Frontal cortex (tissue), 4 donors: Measurements from ENCODE around the gene PARD3. TPM values are rescaled to one million over a fixed set of nuclear protein-coding genes. Genes with fewer than 3 reads are reported as not detected.

Experiments used
- DNase-seq, 2 donors: peaks; one replicate each; pipeline ENCODE4 v3.0.0; 2012; ENCODE audit warnings: low spot score in 2 of 2
- FAIRE-seq: peaks from 2 replicates; lab custom pipeline; 2012; peaks lifted over from hg19 to GRCh38; lab: Jason Lieb, UNC
- total RNA-seq: library from RNA; depleted of rRNA; stranded (reverse); fragments of >200 nt; gene quantifications from one replicate; pipeline ENCODE4 v1.2.3, GENCODE V29; 2014
- donor health status: control.
- donor health status: control.
- donor health status: control.

Gene PARD3
- total RNA-seq, 1 donor from 2014 or later: 27.7 TPM

DNA sequence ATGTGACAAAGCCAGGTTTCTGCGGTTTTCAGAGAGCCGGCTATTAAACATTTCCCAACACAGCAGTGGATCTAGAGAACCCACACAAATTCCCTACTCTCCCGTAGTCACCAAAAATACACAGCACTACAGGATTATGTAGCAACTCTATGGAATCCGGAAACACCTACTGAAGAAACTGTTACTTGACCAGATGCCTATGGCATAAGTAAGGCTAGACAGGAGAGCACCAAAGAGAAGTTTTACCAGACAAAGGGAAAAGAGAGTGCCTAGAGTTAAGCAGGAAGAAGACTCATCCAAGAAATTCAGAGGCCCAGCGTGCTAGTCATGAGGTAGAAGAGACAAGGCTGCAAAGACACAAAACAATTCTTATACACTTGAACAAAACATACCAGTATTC lies 321.1 kb downstream of the PARD3 start:
- FAIRE-seq: no peak

DNA sequence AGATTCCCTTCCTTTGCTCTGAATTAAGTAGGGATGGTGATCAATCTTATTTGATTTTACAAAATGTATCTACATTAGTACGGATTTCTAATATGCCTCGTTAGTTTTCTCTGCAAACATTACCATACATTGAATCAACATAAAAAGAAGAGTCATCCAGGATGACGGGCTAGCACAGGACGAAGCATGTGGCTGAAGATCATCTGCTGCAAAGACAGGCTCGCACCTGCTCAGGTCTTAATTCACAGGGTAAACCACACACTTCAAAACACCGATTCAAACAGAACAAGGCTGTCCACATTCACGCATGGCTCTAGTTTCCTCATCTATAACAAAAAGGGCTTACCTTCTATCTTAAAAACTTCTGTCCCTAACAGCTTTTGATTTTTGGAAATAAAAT lies 323.0 kb downstream of the PARD3 start:
- DNase-seq: no peak
- FAIRE-seq: no peak

More for the DNA sequence above, 321.1 kb downstream of the PARD3 start:
- DNase-seq: no peak

DNA sequence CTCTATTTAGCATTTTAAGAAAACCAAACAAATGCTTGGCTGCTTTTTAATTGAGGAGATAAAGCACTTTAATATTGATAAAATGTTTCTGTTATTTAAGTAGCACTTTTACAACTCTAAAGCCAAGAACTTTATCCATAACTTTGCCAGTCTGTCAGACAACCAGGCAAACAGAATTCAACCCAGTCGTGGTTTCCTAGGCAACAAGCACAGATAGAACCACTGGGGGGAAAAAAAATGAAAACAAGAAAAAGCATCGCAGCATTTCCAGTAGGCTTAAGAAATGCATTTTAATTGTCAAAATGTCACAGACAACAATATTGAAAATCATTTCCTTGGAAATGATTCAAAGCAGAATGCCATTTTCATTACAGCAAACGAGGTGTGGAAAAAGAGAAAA lies 323.4 kb downstream of the PARD3 start:
- DNase-seq: peak in 1 of 2 donors; percentile 13

DNA sequence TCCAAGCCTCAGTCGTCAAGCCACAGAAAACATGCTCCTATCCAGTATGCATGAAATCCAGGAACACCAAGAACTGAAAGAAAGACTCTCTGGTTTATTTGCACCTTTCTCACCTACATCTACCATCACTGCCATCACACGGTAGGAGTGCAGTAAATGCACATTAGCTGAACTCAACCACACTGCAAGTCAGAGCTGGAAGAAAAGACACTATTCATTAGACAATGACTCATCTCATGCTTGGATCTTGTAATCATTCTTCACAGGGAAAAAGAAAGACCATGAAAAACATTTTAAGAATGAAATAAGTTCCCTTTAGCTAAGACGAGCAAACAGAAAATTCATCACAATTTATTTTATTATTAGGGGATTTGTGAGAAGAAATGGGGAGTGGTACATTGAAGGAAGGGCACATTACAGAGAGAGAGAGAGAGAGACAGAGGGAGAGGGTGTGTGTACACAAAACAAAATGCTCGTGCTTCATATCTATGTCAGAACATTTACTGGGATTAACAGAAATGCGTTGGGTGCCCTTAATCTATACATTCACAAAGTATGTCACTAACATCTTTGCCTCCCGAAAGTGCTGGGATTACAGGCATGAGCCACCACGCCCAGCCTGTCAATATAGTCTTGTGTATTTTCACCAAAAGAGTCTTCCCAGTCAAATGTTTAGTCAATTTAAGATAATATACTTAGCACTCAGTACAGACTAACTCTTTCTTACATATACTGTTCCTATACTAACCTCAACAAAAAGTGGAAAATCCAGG lies 324.9 kb downstream of the PARD3 start:
- DNase-seq (no peak), FAIRE-seq (no peak)

More for the DNA sequence above, 323.4 kb downstream of the PARD3 start:
- no peak for FAIRE-seq

DNA sequence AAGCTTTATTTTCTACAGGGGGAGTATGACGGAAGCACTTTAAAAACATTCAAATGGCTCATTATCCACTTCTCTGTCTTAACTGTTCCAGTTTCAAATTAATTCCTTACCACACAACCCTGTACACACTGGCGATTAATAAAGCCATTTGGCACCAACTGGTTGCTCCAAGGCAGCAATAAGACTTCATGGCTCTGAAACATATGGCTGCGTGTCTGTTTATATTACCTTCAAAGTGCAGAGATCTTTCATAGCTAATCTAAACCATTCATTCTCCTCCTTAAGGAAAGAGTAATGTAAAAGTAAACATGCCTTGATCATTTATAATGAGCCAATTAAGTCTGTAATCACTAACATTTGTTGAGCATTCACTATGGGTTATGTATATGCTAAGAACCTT lies 325.7 kb downstream of the PARD3 start:
- no peak for DNase-seq
- no peak for FAIRE-seq

DNA sequence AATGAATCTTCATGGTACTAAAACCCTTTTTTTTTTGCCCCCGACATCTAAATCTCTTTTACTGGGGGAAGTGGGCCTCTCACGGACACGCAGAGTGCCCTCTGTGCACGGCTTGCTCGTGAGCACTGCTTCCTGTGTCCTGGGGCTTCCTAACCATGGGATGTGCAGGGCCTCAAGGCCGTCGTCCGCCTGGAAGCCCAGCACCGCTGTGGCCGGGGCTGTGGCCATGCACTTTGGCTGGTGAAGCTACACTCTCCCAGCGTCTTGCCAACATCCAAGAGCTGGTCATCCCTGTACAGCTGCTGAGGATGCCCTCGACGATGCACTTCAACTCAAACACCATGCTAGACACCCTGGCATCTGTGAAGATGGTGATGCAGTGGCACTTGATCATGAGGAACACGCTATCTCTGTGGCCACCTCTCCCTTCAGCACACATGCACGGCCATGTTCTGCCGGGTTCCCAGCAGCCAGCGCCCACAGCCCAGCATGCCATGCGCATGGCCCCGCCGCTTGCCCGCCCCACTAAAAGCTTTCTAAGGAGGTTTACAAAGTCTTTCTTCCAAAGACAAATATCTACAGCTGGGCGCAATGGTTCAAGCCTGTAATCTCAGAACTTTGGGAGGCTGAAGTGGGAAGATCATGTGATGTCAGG lies 326.5 kb downstream of the PARD3 start:
- no peak for DNase-seq
- no peak for FAIRE-seq

DNA sequence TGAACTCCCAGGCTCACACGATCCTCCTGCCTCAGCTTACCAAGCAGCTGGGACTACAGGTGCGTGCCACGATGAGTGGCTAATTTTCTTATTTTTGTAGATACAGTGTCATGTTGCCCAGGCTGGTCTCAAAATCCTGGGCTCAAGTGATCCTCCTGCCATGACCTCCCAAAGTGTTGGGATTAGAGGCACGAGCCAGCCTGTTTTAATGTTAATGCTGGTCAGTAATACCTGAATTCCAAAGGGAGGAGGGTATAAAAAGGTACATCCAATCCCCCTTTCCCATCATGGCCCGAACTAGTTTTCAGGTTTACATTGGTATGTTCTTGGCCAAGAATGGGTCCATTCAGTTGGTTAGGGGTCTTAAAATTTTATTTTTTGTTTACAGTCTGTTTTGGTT lies 329.1 kb downstream of the PARD3 start:
- DNase-seq (no peak), FAIRE-seq (no peak)

DNA sequence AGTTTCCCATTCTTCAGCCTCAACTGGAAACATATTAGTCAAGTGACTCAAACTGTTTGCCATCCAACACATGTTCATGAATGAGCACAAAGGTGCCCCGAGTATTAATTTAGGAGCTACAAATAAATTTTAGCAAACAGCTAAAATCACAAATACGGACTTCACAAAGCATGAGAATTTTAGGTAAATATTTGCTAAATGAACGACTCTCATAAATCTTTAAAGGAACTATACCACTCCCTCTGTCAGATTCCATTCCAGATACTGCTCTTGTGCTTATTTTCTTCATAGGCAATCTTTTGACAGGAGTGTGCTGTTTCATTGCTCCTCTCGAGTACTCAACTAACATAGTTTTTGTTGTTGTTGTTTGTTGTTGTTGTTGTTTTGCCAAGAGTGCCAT lies 330.9 kb downstream of the PARD3 start:
- no peak for DNase-seq
- FAIRE-seq: no peak

DNA sequence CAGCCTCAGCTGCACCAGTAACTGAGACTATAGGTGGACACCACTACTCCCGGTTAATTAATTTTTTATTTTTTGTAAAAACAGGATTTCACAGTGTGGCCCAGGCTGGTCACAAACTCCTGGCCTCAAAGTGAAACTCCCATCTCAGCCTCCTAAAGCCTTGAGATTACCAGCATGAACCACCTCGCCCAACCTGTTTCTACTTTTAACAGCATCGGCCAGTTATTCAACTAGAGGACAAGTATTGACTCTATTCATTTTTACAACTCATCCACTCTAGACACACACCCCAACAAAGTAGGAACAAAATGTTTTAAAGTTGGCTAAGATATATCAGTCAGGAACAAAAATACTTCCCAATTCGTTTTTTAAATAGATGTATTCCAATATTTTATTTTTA lies 334.8 kb downstream of the PARD3 start:
- FAIRE-seq (no peak), DNase-seq (no peak)

DNA sequence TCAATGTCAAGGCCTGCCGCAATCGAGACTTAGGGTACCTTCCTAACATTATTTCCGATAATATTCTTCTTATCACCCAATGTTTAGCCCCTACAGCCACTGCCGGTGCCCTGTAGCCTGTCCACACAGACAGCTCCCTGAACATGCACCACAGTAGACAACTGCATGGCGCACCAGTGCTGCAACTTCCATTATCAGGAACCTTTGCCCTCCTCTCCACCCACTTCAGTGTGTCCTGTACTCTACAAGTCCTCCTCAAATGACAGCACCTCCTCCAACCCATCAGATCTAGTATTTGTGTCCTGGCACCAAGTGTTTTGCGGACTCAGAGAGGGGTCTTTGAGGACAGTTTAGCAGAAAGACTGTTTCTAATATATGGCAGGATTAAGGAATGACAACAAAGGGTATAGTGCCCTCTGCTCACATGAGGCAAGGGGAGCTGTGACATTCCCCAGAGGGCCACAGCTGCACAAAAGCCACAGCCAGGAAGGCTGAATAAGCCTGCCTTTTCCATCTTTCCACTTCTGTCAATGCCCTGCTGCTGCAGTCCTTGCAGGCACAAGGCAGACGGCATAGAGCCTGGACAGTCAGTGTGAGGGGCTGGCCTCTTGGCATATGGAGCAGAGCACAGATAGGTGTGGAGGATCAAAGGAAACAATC lies 335.4 kb downstream of the PARD3 start:
- DNase-seq: no peak

DNA sequence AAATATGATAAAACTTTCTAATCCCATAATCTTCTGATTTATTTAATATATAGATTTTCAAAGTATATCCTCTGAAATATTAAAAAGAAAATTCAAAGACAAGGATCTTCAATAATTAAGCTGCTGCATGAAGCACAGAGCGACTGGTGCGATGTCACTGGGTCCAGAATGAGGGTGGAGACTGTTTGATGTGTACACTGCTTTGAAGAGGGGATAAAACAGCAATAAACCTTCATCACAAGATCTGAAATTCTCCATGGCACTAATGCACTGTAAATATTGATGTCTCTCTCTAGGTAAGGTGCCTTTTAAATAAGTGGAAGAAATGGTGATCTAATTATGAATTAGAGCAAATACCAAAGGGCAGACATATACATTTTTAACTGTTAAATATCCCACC lies 337.8 kb downstream of the PARD3 start:
- DNase-seq: no peak
- no peak for FAIRE-seq

More for the DNA sequence above, 335.4 kb downstream of the PARD3 start:
- no peak for FAIRE-seq

DNA sequence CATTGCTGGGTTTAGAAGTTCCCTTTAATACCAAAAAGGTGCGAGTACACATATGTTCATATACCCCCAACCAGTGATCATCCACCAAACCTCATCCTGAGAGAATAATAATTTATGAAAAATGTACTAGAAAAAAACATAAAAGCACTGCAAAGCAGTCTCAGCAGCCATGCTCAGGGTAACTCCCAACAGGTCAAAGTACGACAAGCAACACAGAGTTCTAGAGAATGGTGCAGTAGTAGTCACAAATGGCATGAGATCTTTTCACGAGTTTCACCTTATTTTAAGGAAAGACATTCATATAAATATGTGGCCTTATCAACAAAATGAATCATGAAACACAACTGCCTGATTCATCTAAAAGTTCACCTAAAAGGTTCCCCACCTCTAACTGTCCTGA lies 338.5 kb downstream of the PARD3 start:
- no peak for FAIRE-seq
- no peak for DNase-seq

DNA sequence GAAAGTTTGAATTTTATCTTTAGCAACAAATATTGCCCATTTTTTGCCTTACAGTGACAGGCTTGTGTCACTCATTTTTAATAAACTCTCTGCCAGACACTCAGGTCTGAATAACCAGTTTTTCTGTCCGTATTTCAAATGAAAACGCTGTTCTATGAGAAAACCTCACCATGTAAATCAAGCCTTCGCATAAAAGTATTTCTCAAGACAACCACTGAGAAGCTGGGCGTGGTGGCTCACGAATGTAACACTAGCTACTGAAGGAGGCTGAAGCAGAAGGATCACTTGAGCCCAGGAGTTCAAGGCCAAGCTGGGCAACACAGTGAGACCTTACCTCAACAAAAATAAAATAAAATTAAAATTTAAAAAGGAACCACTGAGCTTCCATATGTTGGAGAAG lies 339.3 kb downstream of the PARD3 start:
- DNase-seq (no peak), FAIRE-seq (no peak)

DNA sequence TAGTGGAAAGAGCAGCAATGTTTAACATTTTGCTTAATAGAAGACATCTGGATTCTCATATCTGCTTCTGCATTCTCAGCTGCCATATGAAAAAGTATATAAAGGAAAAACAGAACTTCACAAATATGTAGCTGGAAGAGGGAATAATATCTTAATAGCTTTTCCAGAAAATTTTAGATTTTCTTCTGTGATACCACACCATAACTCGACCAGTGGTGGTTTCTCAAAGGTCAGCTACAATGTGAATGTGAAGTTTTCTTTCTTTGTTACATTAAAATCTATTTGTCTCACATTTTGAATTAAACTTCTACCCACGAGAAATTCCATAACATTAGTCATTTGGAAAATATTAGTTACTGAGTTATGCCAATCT lies 339.8 kb downstream of the PARD3 start:
- FAIRE-seq: no peak
- DNase-seq: no peak

DNA sequence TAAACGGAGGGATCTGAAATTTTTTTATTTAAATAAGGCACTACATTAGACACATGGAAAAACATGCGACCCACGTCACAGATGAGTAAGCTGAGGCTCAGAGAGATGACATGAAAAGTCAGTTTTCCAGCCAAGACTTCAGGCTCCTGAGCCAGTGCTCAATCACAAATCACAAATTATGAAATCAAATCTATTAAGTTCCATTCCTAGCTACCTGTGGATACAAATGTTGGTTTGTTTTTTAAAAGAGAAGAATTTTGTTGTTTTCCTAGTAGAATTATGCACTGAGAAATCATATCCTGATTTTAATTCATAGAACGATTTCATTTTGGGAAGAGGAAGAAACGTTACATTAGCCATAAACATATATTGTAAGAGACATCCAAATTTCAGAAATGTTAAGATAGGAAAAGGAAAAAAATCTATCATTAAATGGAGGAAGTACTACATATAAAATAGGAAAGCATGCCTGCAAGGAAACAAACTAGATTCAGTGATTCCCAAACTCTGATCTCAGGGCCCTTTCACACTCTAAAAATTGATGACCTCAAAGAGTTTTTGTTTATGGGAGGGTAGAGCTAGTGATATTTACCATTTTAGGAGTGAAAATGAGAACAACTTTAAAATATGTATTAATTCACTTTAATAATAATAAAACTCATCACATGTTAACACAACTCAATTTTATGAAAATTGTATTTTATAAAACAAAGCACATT lies 340.4 kb downstream of the PARD3 start:
- FAIRE-seq: no peak
- no peak for DNase-seq

DNA sequence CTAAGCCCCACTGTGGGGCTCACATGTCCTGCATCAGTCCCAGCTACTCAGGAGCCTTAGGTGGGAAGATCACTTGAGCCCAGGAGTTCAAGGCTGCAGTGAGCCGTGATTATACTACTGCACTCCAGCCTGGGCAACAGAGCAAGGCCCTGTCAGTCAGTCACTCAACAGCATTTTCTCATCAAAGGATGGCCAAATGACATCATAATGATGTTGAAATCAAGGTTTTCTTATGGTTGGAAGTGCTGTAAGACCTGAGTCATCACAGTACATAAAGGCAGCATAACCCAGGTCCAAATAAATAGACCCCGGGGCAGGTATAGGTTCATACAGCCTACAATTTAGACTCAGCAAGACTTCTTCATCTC lies 341.1 kb downstream of the PARD3 start:
- FAIRE-seq: no peak

DNA sequence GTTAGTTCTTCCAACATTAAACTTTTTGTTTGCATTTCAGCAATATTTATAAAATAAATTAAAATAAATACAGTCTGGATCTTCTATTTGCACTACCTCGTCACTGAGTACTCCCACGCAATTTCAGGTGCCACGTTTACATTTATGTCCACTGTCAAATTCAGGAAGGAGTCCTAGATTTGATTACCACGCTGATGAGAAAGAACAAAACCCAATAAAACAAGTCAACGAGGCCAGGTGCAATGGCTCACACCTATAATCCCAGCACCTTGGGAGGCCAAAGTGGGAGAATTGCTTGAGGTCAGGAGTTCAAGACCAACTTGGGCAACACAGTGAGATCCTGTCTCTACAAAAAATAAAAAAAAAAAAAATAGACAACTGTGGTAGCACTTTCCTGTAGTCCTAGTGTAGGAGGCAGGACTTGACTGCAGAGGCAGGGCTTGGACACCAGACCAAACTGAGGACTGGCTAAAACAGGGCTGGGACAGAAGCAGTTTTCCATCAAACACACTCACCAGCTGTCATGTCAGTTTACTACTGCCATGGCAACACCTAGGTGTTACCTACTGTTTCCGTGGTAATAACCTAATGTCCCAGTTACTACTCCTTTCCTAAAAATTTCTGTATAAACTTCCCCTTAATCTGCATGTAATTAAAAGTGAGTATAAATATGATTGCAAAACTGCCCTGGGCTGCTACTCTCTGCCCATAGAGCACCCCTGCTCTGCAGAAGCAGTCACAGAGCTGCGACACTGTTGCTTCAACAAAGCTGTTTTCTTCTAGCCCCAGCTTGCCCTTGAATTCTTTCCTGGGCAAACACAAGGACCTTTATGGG lies 341.7 kb downstream of the PARD3 start:
- no peak for FAIRE-seq
- no peak for DNase-seq

More for the DNA sequence above, 341.1 kb downstream of the PARD3 start:
- no peak for DNase-seq

DNA sequence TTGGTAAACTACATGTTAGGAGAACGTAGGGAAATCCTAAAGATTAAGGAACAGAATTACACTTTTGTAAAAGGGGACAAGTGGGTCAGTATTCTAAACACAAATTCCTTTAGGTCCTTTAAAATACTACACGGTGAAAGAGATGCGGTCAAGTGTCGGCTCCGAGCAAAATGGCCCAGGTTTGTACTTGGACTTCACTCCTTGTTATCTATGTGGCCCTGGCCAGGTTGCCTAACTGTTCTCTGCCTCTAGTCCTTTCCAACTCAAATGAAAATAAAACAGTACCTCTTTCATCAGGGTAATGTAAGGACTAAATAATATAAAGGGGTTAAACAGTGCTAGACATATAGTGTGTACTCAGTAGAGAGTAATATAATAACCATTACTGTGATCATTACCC lies 344.8 kb downstream of the PARD3 start:
- DNase-seq (no peak), FAIRE-seq (no peak)

DNA sequence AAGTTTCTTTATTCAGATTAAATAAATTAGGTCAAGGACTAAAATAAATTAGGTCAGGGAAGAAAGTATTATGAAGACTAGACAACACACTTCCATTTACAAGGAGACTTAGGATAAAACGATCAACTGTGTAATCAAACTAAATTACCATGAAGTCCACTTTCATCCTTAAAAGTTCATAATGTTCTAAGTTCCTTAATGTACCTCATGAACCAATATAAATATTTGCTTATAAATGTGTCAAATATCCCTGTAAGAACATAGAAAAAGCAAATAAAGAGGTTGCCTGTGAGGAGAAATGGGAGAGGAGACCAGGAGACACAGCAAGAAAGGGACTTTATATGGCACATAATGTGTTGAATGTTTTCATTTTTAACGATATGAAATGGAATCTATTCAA lies 345.6 kb downstream of the PARD3 start:
- DNase-seq (no peak), FAIRE-seq (no peak)

DNA sequence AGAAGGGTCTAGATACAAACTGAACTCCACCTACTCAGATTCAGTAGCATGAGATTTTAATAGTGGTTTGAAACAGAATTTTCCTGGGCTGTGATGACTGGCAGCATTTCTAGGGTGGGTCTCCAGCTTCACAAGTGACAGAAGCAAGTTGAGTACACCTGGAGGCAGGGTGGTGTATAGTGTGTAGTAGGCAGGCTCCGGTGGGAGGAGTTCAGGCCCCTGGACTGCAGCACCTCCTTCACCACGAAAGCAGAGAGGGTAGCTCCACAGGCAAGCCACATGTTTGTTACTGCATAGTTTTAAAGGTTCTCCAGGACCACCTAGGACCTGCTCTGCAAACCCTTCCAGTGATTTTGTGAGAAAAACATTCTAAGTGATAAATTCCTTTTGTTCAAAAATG lies 347.2 kb downstream of the PARD3 start:
- FAIRE-seq: no peak

More for the DNA sequence above, 347.2 kb downstream of the PARD3 start:
- DNase-seq: no peak
